Urinary bladder (tissue), 4 donors: Measurements from ENCODE around the gene ATP6V1F. TPM values are rescaled to one million over a fixed set of nuclear protein-coding genes. Genes with fewer than 3 reads are reported as not detected.

Experiments
- DNase-seq: peaks from one replicate; pipeline ENCODE4 v3.0.0-alpha.2; 2015; ENCODE audit errors: extremely low spot score
- H3K27ac ChIP-seq: one replicate; pipeline ENCODE4 v1.5.1; 2013; ENCODE audit warnings: low read depth, mild to moderate bottlenecking, moderate library complexity
- H3K36me3 ChIP-seq: one replicate; pipeline ENCODE4 v1.6.1; 2013; ENCODE audit warnings: mild to moderate bottlenecking, moderate library complexity; ENCODE audit not compliant: insufficient read depth
- H3K4me1 ChIP-seq: one replicate; pipeline ENCODE4 v1.6.1; 2013; ENCODE audit warnings: mild to moderate bottlenecking, moderate library complexity; ENCODE audit not compliant: insufficient read depth
- H3K4me3 ChIP-seq: one replicate; pipeline ENCODE4 v1.5.1; 2013; ENCODE audit warnings: low read depth, low read length
- WGBS: extraction: QIAGEN DNeasy Blood & Tissue Kit; methylation state at CpG from one replicate; pipeline ENCODE4 v1.1.7; 2013; 5-methylcytosine and 5-hydroxymethylcytosine counted together
- polyA plus RNA-seq: library from polyadenylated mRNA; stranded (reverse); fragments of 200-250 nt; gene quantifications from one replicate; pipeline ENCODE4 v1.2.3, GENCODE V29; 2013
- total RNA-seq: library from RNA; depleted of rRNA; stranded (reverse); fragments of >200 nt; gene quantifications from one replicate; pipeline ENCODE4 v1.2.3, GENCODE V29; 2014
- donor health status: healthy with polysubstance abuse.
- donor health status: healthy.

Gene ATP6V1F
- total and polyA plus RNA-seq, 2 donors = 38.2 to 183 TPM

DNA sequence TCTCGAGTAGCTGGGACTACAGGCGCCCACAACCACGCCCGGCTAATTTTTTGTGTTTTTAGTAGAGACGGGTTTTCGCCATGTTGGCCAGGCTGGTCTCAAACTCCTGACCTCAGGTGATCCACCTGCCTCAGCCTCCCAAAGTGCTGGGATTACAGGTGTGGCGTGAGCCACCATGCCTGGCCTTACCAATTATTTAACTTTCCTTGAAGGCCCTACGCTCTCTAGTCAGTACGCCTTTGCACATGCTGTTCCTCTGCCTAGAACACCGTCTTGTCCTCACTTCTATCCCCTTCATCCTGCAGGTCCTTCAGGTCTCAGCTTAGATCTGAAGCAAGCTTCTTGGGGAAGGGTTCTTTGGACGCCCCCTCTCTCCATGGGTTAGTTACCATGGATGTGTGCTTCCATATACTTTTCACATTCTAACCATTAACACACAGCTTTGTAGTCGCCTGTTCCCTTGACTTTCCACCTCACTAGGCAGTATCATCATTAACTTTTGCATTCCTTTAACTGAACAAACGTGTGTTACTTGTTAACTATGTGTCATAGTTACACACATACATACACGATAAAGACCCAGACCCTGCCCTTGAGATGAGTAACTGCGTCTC, 592 bp upstream of the ATP6V1F start:
- H3K4me3 ChIP-seq = no peak overlapping the region
- 71% methylated on average over 15 of the region's 15 CpGs for WGBS
- no peak for DNase-seq
- H3K27ac ChIP-seq = no peak overlapping the region
- no peaks in the 10 kb centered on the region for H3K4me1 ChIP-seq
- no peaks in the 10 kb centered on the region for H3K36me3 ChIP-seq

DNA sequence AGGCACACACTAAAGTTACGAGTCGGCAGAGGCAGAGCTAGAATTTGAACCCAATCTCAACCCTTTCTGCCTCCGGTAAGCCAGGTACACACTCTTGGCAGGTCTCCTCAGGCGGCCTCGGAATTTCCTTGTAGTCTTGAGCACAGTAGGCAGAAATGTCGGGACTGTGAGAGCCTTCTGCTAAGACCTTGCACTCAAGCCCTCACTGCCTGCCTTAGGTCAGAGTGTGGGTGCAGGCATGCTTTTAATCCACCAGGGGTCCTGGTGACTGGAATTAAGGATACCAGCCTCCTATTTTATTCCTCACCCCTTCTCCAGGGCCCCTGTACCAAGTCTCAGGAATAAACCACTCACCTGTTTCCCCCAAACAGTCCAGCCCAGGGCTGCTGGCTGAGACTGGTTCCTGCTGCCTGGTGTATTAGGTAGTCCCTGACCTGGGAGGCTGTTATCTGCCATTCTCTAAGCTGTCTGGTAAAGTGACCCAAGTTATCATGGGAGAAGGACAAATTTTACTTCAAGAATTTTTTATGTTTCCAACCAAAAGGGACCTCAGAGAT, 855 bp downstream of the ATP6V1F start:
- Histone ChIP-seq H3K36me3 (no peaks in the 10 kb centered on the region), H3K27ac (no peak overlapping the region), H3K4me3 (peak overlapping the region; percentile 64), H3K4me1 (no peaks in the 10 kb centered on the region)
- under 1% methylated on average over 6 of the region's 6 CpGs for WGBS
- DNase-seq = no peak

- 93% methylated on average over 12 of the region's 12 CpGs for WGBS
- H3K4me1 ChIP-seq = no peaks in the 10 kb centered on the region
- no peak for DNase-seq
Measured at GRCh38 chr7:128865303-128865702, 2.6 kb downstream of the ATP6V1F start.

GRCh38 chr7:128865996-128866877, 3.6 kb downstream of the ATP6V1F start:
- Histone ChIP-seq H3K4me1 (no peaks in the 10 kb centered on the region), H3K4me3 (no peak overlapping the region), H3K36me3 (no peaks in the 10 kb centered on the region), H3K27ac (no peak overlapping the region)
- WGBS = 95% methylated on average over 27 of the region's 27 CpGs
- DNase-seq = no peak

More at GRCh38 chr7:128865303-128865702, 2.6 kb downstream of the ATP6V1F start:
- no peaks in the 10 kb centered on the region for H3K36me3 ChIP-seq
- no peak overlapping the region for H3K4me3 ChIP-seq
- no peak overlapping the region for H3K27ac ChIP-seq

GRCh38 chr7:128867241-128867640, 4.6 kb downstream of the ATP6V1F start:
- Histone ChIP-seq H3K27ac (no peak overlapping the region), H3K4me3 (no peak overlapping the region), H3K4me1 (no peaks in the 10 kb centered on the region), H3K36me3 (no peaks in the 10 kb centered on the region)
- 91% methylated on average over 4 of the region's 4 CpGs for WGBS
- no peak for DNase-seq

GRCh38 chr7:128867842-128868623, 5.4 kb downstream of the ATP6V1F start:
- no peak overlapping the region for H3K27ac ChIP-seq
- H3K36me3 ChIP-seq = no peaks in the 10 kb centered on the region
- H3K4me1 ChIP-seq = no peaks in the 10 kb centered on the region
- no peak for DNase-seq
- no peak overlapping the region for H3K4me3 ChIP-seq
- WGBS = 79% methylated on average over 11 of the region's 11 CpGs

- no peak overlapping the region for H3K27ac ChIP-seq
- no peaks in the 10 kb centered on the region for H3K4me1 ChIP-seq
- no peak for DNase-seq
- 56% methylated on average over 13 of the region's 13 CpGs for WGBS
- no peaks in the 10 kb centered on the region for H3K36me3 ChIP-seq
- peak overlapping the region; percentile 40 for H3K4me3 ChIP-seq
Measured at GRCh38 chr7:128868624-128869137, 6.0 kb downstream of the ATP6V1F start.

DNA sequence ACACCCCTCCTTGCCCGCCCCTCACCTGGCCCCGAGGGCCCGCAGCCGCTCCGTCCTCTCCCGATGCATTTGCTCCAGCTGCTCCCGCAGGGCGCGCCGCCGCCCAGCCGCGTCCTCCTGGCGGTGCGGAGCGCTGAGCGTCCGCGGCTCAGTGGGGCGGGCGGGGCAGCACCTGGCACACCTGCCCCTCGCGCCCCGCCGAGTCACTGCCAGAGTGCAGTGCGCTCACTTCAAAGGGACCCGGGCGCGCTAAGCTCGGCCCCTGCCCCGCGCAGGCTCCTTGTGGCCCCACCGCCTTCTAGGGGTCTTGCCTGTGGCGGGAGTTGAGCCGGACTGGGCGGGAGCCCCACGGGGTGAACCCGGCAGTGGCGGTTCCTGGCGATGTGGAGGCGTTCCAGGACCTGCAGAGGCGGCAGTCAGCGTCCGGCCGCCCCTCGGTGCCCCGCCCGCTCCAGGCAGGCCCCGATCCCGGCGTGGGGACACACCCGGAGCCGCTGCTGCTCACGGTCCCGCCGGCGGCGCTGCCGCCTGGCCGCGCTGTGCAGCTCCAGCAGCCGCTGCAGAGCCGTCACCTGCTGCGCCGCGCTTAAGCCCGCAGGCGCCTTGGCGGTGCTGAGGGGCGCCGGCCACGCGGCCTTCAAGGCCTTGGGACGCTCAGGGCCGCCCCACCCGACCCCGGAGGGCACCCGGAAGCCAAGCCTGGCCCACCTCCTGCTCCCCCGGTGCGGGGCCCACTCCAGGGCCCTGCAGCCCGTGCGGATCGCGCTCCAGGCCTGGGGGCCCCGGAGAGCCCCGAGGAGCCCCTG, 6.7 kb downstream of the ATP6V1F start:
- Histone ChIP-seq H3K27ac (no peak overlapping the region), H3K36me3 (no peaks in the 10 kb centered on the region)
- under 1% methylated on average over 86 of the region's 86 CpGs for WGBS

DNA sequence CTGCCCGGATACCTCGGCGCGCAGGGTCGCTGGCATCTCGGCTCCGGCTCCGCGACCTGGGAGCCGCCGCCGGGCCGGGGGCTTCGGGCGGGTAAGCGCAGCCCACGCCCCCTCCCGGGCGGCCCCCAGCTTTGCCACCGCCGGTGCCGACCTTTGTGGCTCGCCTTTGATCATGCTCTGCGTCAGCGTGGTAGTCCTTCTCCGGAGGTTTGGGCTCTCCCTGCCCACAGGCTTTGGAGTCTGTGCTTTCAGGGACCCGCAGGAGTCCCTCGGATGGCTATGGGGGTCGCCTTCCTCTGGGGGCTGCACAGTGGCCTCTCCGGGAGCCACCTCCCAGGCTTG, 7.3 kb downstream of the ATP6V1F start:
- H3K27ac ChIP-seq = no peak overlapping the region
- DNase-seq = no peak
- H3K4me1 ChIP-seq = no peaks in the 10 kb centered on the region
- WGBS = 9% methylated on average over 30 of the region's 30 CpGs
- no peaks in the 10 kb centered on the region for H3K36me3 ChIP-seq
- H3K4me3 ChIP-seq = peak overlapping the region; percentile 40

More for the DNA sequence above, 6.7 kb downstream of the ATP6V1F start:
- no peaks in the 10 kb centered on the region for H3K4me1 ChIP-seq
- H3K4me3 ChIP-seq = peak overlapping the region; percentile 40
- DNase-seq = no peak

- no peak for DNase-seq
- H3K36me3 ChIP-seq = no peaks in the 10 kb centered on the region
- H3K4me1 ChIP-seq = no peaks in the 10 kb centered on the region
- WGBS = 97% methylated on average over 5 of the region's 5 CpGs
- H3K27ac ChIP-seq = no peak overlapping the region
- H3K4me3 ChIP-seq = no peak overlapping the region
Measured at GRCh38 chr7:128871050-128871449, 8.4 kb downstream of the ATP6V1F start.

- 67% methylated on average over 13 of the region's 13 CpGs for WGBS
- no peaks in the 10 kb centered on the region for H3K36me3 ChIP-seq
Measured at GRCh38 chr7:128872394-128872824, 9.8 kb downstream of the ATP6V1F start.

DNA sequence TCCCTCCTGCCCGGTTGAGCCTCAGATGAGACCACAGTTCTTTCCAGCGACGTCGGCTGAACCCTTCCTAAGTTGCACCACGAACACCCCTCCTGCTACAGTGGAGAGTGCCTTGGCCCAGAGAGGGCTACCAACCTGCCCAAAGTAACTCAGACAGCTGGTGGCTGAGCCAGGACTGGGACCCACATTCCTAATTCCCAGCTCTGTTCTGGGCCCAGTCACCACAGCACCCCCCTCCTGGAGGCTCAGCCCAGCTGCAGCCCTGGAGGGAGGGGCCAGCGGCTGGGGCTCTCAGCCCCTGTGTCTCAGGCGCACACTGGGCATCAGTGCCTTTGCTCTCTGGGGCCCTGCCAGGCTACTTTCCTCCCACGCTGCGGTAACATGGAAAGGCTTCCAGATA, 10.6 kb downstream of the ATP6V1F start:
- no peak for DNase-seq
- Histone ChIP-seq H3K4me1 (no peaks in the 10 kb centered on the region), H3K4me3 (no peak overlapping the region), H3K27ac (no peak overlapping the region), H3K36me3 (no peaks in the 10 kb centered on the region)
- WGBS = 81% methylated on average over 9 of the region's 9 CpGs

More at GRCh38 chr7:128872394-128872824, 9.8 kb downstream of the ATP6V1F start:
- Histone ChIP-seq H3K27ac (no peak overlapping the region), H3K4me1 (no peaks in the 10 kb centered on the region), H3K4me3 (no peak overlapping the region)
- DNase-seq = no peak
